GM21825 (cell line): Measurements from ENCODE around the gene CDC42BPG.

Experiments used
- ATAC-seq: cut with Tn5 transposase; IDR thresholded peaks from one replicate; pipeline ENCODE4 v1.9.1; 2021; ENCODE audit warnings: mild to moderate bottlenecking, moderate library complexity; ENCODE audit not compliant: unreplicated experiment

The CDC42BPG gene

GRCh38 chr11:64878494-64879243 lies 34.2 kb upstream of the CDC42BPG start, which contains the start of gene EHD1:
TSS of gene EHD1 (minus strand) at chr11:64878621. CDS start at chr11:64878464, 157 bp downstream.
- ATAC-seq, result peak; percentile 60

GRCh38 chr11:64878223-64878493 lies 33.7 kb upstream of the CDC42BPG start:
- no peak for ATAC-seq

- peak; percentile 2 for ATAC-seq
Observed at GRCh38 chr11:64877390-64878222, 33.2 kb upstream of the CDC42BPG start.

- no peak for ATAC-seq
Observed at GRCh38 chr11:64876835-64877341, 32.4 kb upstream of the CDC42BPG start.

- ATAC-seq, result no peak
Observed at GRCh38 chr11:64876229-64876750, 31.8 kb upstream of the CDC42BPG start.

GRCh38 chr11:64875369-64876228 lies 31.1 kb upstream of the CDC42BPG start:
- ATAC-seq, result no peak

GRCh38 chr11:64874308-64875240 lies 30.1 kb upstream of the CDC42BPG start:
- ATAC-seq, result no peak

GRCh38 chr11:64872790-64873488 lies 28.5 kb upstream of the CDC42BPG start:
- no peak for ATAC-seq

GRCh38 chr11:64871492-64871891 lies 27.0 kb upstream of the CDC42BPG start:
- no peak for ATAC-seq

- no peak for ATAC-seq
Observed at GRCh38 chr11:64870893-64871466, 26.5 kb upstream of the CDC42BPG start.

GRCh38 chr11:64870176-64870892 lies 25.9 kb upstream of the CDC42BPG start:
- ATAC-seq, result no peak

- no peak for ATAC-seq
Observed at GRCh38 chr11:64869571-64870175, 25.2 kb upstream of the CDC42BPG start.

GRCh38 chr11:64868904-64869570 lies 24.6 kb upstream of the CDC42BPG start:
- ATAC-seq, result no peak

GRCh38 chr11:64867748-64868462 lies 23.5 kb upstream of the CDC42BPG start:
- ATAC-seq, result no peak

GRCh38 chr11:64866173-64866491 lies 21.7 kb upstream of the CDC42BPG start:
- no peak for ATAC-seq

GRCh38 chr11:64865286-64866172 lies 21.1 kb upstream of the CDC42BPG start:
- peak; percentile 21 for ATAC-seq
